K562 (cell line): ENCODE data around the gene IGFL1. TPM values are rescaled to one million over a fixed set of nuclear protein-coding genes. Genes with fewer than 3 reads are reported as not detected.
A peak's percentile ranks its signal among the peaks of the same experiment; 100 is the strongest.

ENCODE experiments used
- ATAC-seq: fragments of 200-7000 bp; cut with Tn5 transposase; 3 replicates; pipeline ENCODE4 v1.9.1; 2020; ENCODE audit warnings: moderate library complexity
- BruUV-seq: library from RNA; stranded (reverse); fragments of 400-500 nt; replicated peaks from 2 replicates; lab custom pipeline; 2021; lab: Mats Ljungman, UMichigan
- CTCF ChIA-PET: fragments of 300-600 bp; formaldehyde crosslinking; extraction: SDS; loops from one replicate; lab custom pipeline; 2021; ENCODE audit warnings: low intra/inter-chr PET ratio; lab: Yijun Ruan, JAX
- POLR2A ChIA-PET: fragments of 300-600, 350-650 bp; sonication (Branson Sonifier 250); formaldehyde crosslinking; extraction: SDS; loops from one replicate; lab custom pipeline; 2021; ENCODE audit warnings: antibody characterized with exemption, inconsistent platforms; lab: Yijun Ruan, JAX
- DNase-seq, 4 experiments: peaks; one replicate each; pipeline versions ENCODE4 v3.0.0 to v3.0.0-alpha.2; 2011 to 2018; ENCODE audit warnings: low spot score in 3 of 4, mixed read lengths in 3 of 4; ENCODE audit errors: extremely low read depth in 1 of 4
- FAIRE-seq: peaks from 2 replicates; lab custom pipeline; 2011; peaks lifted over from hg19 to GRCh38; lab: Jason Lieb, UNC
- H2AFZ ChIP-seq: 2 replicates; pipeline ENCODE4 v1.6.0; 2011; ENCODE audit warnings: low read depth, low read length, control low read depth, inconsistent platforms
- H3K27ac ChIP-seq: fragments of 200-600 bp; 3 replicates; pipeline ENCODE4 v1.8.0; 2011; ENCODE audit warnings: low read depth, mild to moderate bottlenecking, control low read depth, inconsistent platforms, low read length, moderate library complexity, mixed read lengths; ENCODE audit errors: extremely low read depth
- H3K27me3 ChIP-seq, 2 experiments: fragments of 300-600 bp in 1 of 2; 2 replicates in 1 of 2; 3 replicates in 1 of 2; pipeline versions ENCODE4 v1.6.0 to v1.8.0; 2011; ENCODE audit warnings: inconsistent platforms in 2 of 2, low read length in 2 of 2, mild to moderate bottlenecking in 1 of 2, mixed read lengths in 1 of 2, moderate library complexity in 1 of 2; ENCODE audit not compliant: control insufficient read depth in 2 of 2, insufficient read depth in 2 of 2
- H3K36me3 ChIP-seq: fragments of 300-600 bp; 3 replicates; pipeline ENCODE4 v1.8.0; 2011; ENCODE audit warnings: mild to moderate bottlenecking, low read length, inconsistent platforms; ENCODE audit not compliant: control insufficient read depth, insufficient read depth
- H3K4me1 ChIP-seq, 2 experiments: fragments of 200-600 bp in 1 of 2; replicated peaks in 1 of 2; 2 replicates in 1 of 2; 3 replicates in 1 of 2; pipeline versions ENCODE4 v1.5.1 to v1.8.0; 2011; ENCODE audit warnings: inconsistent platforms in 2 of 2, low read length in 2 of 2, mild to moderate bottlenecking in 1 of 2, mixed read lengths in 1 of 2, moderate library complexity in 1 of 2; ENCODE audit not compliant: control insufficient read depth in 2 of 2, insufficient read depth in 2 of 2
- H3K4me2 ChIP-seq: 2 replicates; pipeline ENCODE4 v1.6.1; 2011; ENCODE audit warnings: low read length, control low read depth, inconsistent platforms, mixed read lengths; ENCODE audit not compliant: insufficient read depth
- H3K4me3 ChIP-seq: fragments of 200-600 bp; sonication (generic), shearing (Covaris generic); 2 replicates; pipeline ENCODE4 v1.5.1; 2016; ENCODE audit warnings: control low read depth, inconsistent platforms
- H3K79me2 ChIP-seq: fragments of 200-600 bp; 3 replicates; pipeline ENCODE4 v1.8.0; 2011; ENCODE audit warnings: low read length, inconsistent platforms; ENCODE audit not compliant: control insufficient read depth, insufficient read depth
- H3K9ac ChIP-seq, 2 experiments: 2 replicates each; pipeline versions ENCODE4 v1.6.0 to v1.6.1; 2011; ENCODE audit warnings: low read depth in 2 of 2, low read length in 2 of 2, control low read depth in 1 of 2, inconsistent platforms in 1 of 2, mild to moderate bottlenecking in 1 of 2, mixed read lengths in 1 of 2; ENCODE audit not compliant: insufficient read depth in 1 of 2
- H3K9me1 ChIP-seq: one replicate; pipeline ENCODE4 v1.6.0; 2011; ENCODE audit warnings: inconsistent platforms, mild to moderate bottlenecking, low read length, moderate library complexity; ENCODE audit not compliant: control insufficient read depth, insufficient read depth
- H3K9me3 ChIP-seq: replicated peaks from 2 replicates; pipeline ENCODE4 v1.5.1; 2011; ENCODE audit warnings: low read depth, low read length, inconsistent platforms; ENCODE audit not compliant: control insufficient read depth, insufficient read depth
- H4K20me1 ChIP-seq: replicated peaks from 2 replicates; pipeline ENCODE4 v1.6.1; 2011; ENCODE audit warnings: low read length, inconsistent platforms, mixed read lengths; ENCODE audit not compliant: control insufficient read depth, insufficient read depth
- C11orf30 ChIP-seq: fragments of 450-650 bp; IDR thresholded peaks from 2 replicates; pipeline ENCODE4 v1.6.1; 2016; ENCODE audit warnings: low read depth, mild to moderate bottlenecking
- HNRNPLL ChIP-seq: fragments of 200-400 bp; formaldehyde crosslinking; IDR thresholded peaks from 2 replicates; pipeline ENCODE4 v1.6.1; 2017; ENCODE audit warnings: low read length, low read depth, mild to moderate bottlenecking; ENCODE audit not compliant: poor library complexity, severe bottlenecking
- ZNF121 ChIP-seq: sonication (generic); formaldehyde crosslinking; conservative IDR thresholded peaks from 2 replicates; pipeline ENCODE4 v1.8.0; 2022; ENCODE audit warnings: missing genetic modification reagents
- ZNF316 ChIP-seq: fragments of 450-650 bp; IDR thresholded peaks from 2 replicates; pipeline ENCODE4 v1.6.1; 2016
- ZNF75A ChIP-seq: fragments of 450-650 bp; formaldehyde crosslinking; IDR thresholded peaks from 2 replicates; pipeline ENCODE4 v1.4.0; 2020; ENCODE audit warnings: mild to moderate bottlenecking
- WGBS: fragments of 100-300 bp; shearing (Covaris generic); methylation state at CpG from one replicate; pipeline ENCODE4 v1.1.6; 2016; ENCODE audit warnings: low coverage, mixed read lengths; ENCODE audit not compliant: insufficient coverage; ENCODE audit errors: missing lambda C conversion rate; 5-methylcytosine and 5-hydroxymethylcytosine counted together
- in situ Hi-C: fragments of 300-500 bp; cut with MboI; formaldehyde crosslinking; loops from 4 replicates; pipeline ENCODE4 v1.15.0; 2018; ENCODE audit warnings: inconsistent platforms, mixed read lengths
- intact Hi-C: fragments of 100-400 bp; cut with micrococcal nuclease; formaldehyde crosslinking; loops from 2 replicates; pipeline ENCODE4 v1.14.2; 2022
- polyA plus RNA-seq, 8 experiments: library from polyadenylated mRNA; depleted of rRNA in 4 of 8; stranded (reverse) in 5 of 8; unstranded in 3 of 8; fragments of >200 nt; fragmentation: Nextera tagmentation in 2 of 8; fragmentation: Illumina TruSeq in 1 of 8; extraction: Ambion mirVana in 2 of 8; extraction: Trizol in 1 of 8; gene quantifications; 2 replicates each; pipeline versions ENCODE4 v1.2.1 to v1.2.3, GENCODE V29; 2011 to 2014; ENCODE audit warnings: inconsistent platforms in 1 of 8, missing spikeins in 1 of 8
- total RNA-seq, 7 experiments: library from RNA; depleted of rRNA in 6 of 7; stranded (reverse); fragments of >200 nt in 6 of 7; fragmentation: Illumina TruSeq in 2 of 7; extraction: Trizol in 2 of 7; gene quantifications; 2 replicates each; pipeline versions ENCODE4 v1.2.1 to v1.2.3, GENCODE V29; 2011 to 2021; ENCODE audit warnings: low replicate concordance in 1 of 7
- TF ChIP-seq, protein P1 (sequence below): IDR thresholded peaks from 3 replicates; pipeline ENCODE4 v1.6.1; 2011; ENCODE audit warnings: borderline replicate concordance, mild to moderate bottlenecking; ENCODE audit not compliant: insufficient read length, insufficient read depth
- TF ChIP-seq, protein P2 (sequence below): fragments of 150-350 bp; conservative IDR thresholded peaks from 2 replicates; pipeline ENCODE4 v1.6.1; 2014; ENCODE audit warnings: low read length
- TF ChIP-seq, protein P3 (sequence below), 3 experiments: IDR thresholded peaks in 2 of 3; conservative IDR thresholded peaks in 1 of 3; 2 replicates each; pipeline ENCODE4 v1.5.1; 2011 to 2012; ENCODE audit warnings: low read length in 3 of 3, mild to moderate bottlenecking in 3 of 3, control low read depth in 2 of 3, improper control_type of control experiment in 1 of 3, inconsistent platforms in 1 of 3, low read depth in 1 of 3, mixed read lengths in 1 of 3, moderate library complexity in 1 of 3; ENCODE audit not compliant: insufficient read depth in 2 of 3

The IGFL1 gene
- total and polyA plus RNA-seq, 9 of the 15 experiments (the other 6 are each of a cell fraction or from before 2014, with no cell fraction given) = not detected

GRCh38 chr19:46204008-46204407 lies 25.5 kb upstream of the IGFL1 start:
- Histone ChIP-seq H3K36me3 (no peaks in the 10 kb centered on the region), H3K9me3 (no peaks in the 10 kb centered on the region; the same call in 1 of the 2 replicates), H3K27me3 (peaks cover 0 to 5% of the 10 kb centered on the region in 2 experiments; a peak in 1 of 5 replicates), H3K4me1 (peaks cover 5 to 7% of the 10 kb centered on the region in 2 experiments), H3K4me2 (no peak overlapping the region), H3K9me1 (no peaks in the 10 kb centered on the region), H3K79me2 (no peaks in the 10 kb centered on the region; the same call in 2 of the 3 replicates), H4K20me1 (no peaks in the 10 kb centered on the region), H3K9ac (no peak overlapping the region), H2AFZ (0 out of 2 replicates have a peak overlapping the region, but pooled peaks have one; percentile 17), H3K4me3 (no peak overlapping the region), H3K27ac (no peak overlapping the region)
- in situ Hi-C loops = no loop called here
- ChIA-PET POLR2A (interaction anchor here (1.0 to 1.3 kb wide), 2 partner anchors 15 to 92 kb away, joined by 4 read pairs; no protein-coding TSS in a partner anchor), CTCF (no interaction called here)
- no TSS peak for BruUV-seq
- intact Hi-C loops = no loop called here
- no peak for DNase-seq
- WGBS = 11% methylated on average over 5 of the region's 5 CpGs
- no peak for FAIRE-seq
- no peak for ATAC-seq
- TF ChIP-seq, protein P1, sequence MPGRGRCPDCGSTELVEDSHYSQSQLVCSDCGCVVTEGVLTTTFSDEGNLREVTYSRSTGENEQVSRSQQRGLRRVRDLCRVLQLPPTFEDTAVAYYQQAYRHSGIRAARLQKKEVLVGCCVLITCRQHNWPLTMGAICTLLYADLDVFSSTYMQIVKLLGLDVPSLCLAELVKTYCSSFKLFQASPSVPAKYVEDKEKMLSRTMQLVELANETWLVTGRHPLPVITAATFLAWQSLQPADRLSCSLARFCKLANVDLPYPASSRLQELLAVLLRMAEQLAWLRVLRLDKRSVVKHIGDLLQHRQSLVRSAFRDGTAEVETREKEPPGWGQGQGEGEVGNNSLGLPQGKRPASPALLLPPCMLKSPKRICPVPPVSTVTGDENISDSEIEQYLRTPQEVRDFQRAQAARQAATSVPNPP = no peak
- TF ChIP-seq ZNF316 (0 out of 2 replicates have a peak, but pooled peaks have one; percentile 17), C11orf30 (peak; percentile 19; the same call in 1 of the 2 replicates), ZNF75A (CRISPR knock-in tag) (peak; percentile 68; the same call in 1 of the 2 replicates), HNRNPLL (no peak), ZNF121 (CRISPR knock-in tag) (0 out of 2 replicates have a peak, but pooled peaks have one; percentile 1)
- TF ChIP-seq, protein P2, sequence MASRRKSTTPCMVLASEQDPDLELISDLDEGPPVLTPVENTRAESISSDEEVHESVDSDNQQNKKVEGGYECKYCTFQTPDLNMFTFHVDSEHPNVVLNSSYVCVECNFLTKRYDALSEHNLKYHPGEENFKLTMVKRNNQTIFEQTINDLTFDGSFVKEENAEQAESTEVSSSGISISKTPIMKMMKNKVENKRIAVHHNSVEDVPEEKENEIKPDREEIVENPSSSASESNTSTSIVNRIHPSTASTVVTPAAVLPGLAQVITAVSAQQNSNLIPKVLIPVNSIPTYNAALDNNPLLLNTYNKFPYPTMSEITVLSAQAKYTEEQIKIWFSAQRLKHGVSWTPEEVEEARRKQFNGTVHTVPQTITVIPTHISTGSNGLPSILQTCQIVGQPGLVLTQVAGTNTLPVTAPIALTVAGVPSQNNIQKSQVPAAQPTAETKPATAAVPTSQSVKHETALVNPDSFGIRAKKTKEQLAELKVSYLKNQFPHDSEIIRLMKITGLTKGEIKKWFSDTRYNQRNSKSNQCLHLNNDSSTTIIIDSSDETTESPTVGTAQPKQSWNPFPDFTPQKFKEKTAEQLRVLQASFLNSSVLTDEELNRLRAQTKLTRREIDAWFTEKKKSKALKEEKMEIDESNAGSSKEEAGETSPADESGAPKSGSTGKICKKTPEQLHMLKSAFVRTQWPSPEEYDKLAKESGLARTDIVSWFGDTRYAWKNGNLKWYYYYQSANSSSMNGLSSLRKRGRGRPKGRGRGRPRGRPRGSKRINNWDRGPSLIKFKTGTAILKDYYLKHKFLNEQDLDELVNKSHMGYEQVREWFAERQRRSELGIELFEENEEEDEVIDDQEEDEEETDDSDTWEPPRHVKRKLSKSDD = no peak
- TF ChIP-seq, protein P3, sequence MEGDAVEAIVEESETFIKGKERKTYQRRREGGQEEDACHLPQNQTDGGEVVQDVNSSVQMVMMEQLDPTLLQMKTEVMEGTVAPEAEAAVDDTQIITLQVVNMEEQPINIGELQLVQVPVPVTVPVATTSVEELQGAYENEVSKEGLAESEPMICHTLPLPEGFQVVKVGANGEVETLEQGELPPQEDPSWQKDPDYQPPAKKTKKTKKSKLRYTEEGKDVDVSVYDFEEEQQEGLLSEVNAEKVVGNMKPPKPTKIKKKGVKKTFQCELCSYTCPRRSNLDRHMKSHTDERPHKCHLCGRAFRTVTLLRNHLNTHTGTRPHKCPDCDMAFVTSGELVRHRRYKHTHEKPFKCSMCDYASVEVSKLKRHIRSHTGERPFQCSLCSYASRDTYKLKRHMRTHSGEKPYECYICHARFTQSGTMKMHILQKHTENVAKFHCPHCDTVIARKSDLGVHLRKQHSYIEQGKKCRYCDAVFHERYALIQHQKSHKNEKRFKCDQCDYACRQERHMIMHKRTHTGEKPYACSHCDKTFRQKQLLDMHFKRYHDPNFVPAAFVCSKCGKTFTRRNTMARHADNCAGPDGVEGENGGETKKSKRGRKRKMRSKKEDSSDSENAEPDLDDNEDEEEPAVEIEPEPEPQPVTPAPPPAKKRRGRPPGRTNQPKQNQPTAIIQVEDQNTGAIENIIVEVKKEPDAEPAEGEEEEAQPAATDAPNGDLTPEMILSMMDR (IDR thresholded peaks at IDR 0.05 in 2 of 3, conservative IDR thresholded peaks at IDR 0.05 in 1 of 3; ENCODE audit: insufficient read depth in 2 of 3, low read depth in 1 of 3, low read length in 3 of 3) = no peak
